GM18505 (cell line): ENCODE results near the gene METRN.
"Not testable (repeated sequence)": the region's sequence is repeated elsewhere in the genome, so short reads cannot be mapped to it uniquely, and the experiment has no call there.

Source experiments
- ATAC-seq: cut with Tn5 transposase; IDR thresholded peaks from one replicate; pipeline ENCODE4 v1.9.1; 2021; ENCODE audit not compliant: unreplicated experiment
- POLR2A ChIP-seq: IDR thresholded peaks from 4 replicates; pipeline ENCODE4 v1.6.1; 2011; ENCODE audit warnings: borderline replicate concordance; ENCODE audit not compliant: insufficient read depth, insufficient read length; ENCODE audit errors: extremely low read depth

Gene METRN

DNA sequence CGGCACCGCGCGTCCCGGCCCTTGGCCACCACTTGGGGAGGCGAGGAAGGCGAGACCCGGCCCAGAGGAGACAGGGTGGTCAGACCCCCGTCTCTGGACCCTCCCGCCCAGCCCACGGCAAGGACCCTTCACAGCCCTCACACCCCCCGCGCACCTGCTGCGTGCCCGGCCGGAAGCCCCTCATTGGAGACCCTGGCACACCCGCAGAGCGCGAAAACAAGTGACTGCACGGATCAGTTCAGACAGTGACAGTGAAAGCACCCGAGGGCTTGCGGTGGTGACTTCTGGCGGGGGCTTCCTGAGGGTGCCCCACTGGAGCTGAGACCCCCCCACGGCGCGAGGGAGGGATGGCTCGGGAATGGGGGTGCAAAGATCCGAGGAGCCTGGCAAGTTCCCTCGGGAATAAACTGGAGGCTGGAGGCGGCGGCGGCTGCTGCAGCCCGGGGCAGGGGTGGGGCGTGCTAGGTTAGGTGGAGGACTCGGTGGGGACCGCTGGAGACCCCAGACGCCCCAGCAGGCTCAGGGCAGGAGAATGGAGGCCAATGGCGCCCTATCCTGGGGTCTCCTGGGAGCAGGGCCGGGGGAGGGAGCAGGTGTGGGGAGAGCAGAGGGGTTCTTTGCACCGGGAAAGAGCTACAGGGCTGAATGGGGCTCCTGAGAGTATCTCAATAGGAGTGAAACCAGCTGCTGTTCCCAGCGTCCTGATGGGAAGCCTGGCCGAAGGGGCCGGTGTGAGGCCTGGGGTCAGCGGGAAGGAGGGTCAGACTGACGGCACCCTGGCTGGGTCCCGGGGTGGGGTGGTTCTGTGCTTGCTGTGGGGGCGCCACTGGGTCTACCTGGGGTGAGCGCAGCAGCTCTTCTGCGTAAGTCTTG, 8.5 kb upstream of the METRN start:
- no peak for TF ChIP-seq POLR2A

DNA sequence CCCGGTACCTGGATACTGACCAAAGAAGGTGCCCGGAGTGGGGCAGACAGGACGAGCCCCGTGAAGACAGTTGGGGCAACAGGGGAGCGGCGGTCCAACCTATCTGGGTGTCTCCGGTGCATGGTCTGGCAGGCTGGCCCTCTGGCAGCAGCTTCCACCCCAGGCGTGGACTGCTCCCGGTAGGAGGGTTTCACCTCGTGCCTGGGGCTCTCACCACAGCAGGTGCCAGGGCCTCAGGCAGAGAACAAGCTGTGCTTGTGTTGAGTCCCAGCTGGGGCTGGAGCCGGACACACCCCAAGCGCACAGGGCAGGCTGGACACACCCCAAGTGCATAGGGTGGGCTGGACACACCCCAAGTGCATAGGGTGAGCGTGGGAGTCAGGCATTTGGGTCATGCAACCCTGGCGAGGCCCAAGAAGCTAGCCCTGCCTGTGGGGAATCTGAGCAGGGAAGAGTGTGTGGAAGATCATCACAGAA, 7.8 kb upstream of the METRN start:
- ATAC-seq: no peak
- no peak for TF ChIP-seq POLR2A

More for the DNA sequence above, 8.5 kb upstream of the METRN start:
- ATAC-seq: no peak

GRCh38 chr16:708019-708418, 6.9 kb upstream of the METRN start:
- no peak for ATAC-seq
- no peak for TF ChIP-seq POLR2A

GRCh38 chr16:708959-709358, 6.0 kb upstream of the METRN start:
- ATAC-seq: no peak
- TF ChIP-seq POLR2A: no peak

DNA sequence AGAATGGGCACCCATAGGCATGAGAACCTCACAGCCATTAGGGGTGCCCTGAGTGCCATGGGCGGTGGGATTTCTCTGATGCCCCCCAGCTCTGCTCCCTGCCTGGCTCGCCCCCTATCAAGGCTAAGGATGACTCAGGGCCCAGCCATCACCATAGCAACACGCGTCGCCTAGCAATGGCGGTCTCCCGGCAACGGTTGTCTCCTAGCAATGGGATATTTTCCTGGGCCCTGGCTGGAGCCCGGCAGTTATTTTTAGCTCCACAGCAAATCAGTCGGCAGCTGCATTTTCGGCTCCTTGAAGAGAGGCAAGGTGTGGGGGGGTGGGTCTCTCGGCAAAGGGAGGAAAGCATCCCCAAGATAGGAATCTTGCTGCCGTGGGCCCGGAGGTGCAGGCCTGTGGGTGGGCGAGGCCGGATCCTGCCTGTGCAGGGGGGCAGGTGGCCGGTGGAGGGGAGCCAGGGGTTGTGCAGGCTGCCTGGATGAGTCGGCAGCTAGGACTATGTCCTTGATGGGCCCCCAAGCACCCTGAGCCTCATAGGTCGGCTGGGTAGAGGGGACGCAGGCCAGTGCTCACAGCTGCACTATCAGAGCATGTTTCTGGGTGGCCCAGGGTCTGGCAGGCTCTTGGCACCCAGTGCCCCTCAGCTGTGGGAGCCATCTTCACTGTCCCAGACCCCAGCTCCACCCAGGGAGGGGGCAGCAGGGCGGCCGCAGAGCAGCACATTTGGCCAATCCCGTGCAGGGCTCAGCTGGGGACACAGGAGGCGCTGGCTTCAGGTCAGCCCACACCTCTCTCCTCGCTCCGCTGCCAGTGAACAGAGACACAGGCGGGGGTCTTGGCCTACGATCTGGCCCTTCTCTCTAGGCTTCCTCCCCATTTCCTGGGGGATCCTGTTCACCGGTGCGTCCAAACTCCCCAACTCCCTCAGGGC, 5.1 kb upstream of the METRN start:
- no peak for ATAC-seq

GRCh38 chr16:710500-711075, 4.3 kb upstream of the METRN start:
- no peak for ATAC-seq

More for the DNA sequence above, 5.1 kb upstream of the METRN start:
- TF ChIP-seq POLR2A: no peak

DNA sequence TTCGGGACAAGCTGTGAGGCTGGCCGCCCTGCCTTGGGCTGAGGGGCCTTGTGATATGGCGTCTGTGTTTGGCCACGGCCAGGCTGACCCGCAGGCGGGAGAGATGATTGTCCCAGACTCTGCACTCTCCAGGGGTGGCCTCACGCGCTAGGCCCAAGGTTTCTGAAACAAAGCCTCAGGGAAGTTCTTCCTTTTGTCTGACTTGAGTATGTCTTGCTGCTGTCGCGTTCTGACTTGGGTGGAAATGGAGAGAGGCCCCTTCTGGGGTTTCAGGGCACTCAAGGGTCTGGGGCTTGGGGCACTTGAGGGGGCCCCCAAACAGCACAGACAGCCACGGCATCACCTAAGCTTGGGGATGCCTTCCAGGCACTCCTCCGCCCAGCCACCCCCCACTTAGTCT, 3.8 kb upstream of the METRN start:
- no peak for TF ChIP-seq POLR2A
- ATAC-seq: no peak

More at GRCh38 chr16:710500-711075, 4.3 kb upstream of the METRN start:
- no peak for TF ChIP-seq POLR2A

GRCh38 chr16:711548-712320, 3.2 kb upstream of the METRN start:
- no peak for TF ChIP-seq POLR2A
- ATAC-seq: no peak

GRCh38 chr16:712740-713250, 2.1 kb upstream of the METRN start:
- not testable (repeated sequence) for ATAC-seq

DNA sequence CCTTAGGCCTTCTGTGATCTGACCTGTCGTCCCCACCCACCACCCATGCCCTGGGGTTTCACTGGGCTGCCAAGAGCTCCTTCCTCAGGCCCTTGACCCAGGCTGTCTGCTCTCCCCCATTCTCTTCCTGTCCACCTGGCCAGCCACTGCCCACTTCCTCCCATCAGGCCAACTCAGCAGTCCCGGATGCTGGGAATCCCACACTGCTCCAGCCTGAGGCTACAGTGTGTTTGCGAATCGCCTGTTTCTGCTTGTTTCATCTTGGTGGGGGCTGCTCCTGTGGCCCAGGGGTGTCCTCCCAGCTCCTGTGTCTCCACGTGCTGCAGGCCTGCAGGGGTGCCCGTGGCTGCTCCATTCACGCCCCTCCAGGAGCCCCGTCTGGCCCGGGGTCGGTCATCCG, 839 bp upstream of the METRN start:
- ATAC-seq: no peak
- TF ChIP-seq POLR2A: no peak

- ATAC-seq: peak; percentile 16
- no peak for TF ChIP-seq POLR2A
These were observed 720 bp downstream of the METRN start for GRCh38 chr16:715477-716199.

DNA sequence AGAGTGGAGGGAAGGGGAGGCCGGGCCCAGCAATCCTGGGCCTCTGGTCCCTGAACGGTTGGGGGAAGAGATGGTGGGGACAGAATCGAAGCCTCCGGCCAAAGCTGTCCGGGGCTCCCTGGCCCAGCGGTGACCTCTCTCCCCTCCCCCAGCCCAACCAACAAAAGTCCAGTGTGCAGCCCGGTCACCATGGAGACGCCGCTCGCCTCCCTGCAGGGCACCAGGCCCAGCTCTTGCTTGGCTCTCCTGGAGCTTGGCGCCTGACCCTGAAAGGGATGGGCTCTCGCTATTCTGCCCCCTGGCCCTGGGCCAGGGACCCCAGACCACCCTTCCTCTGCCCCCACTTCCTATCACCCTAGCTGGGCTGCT, 1.3 kb downstream of the METRN start:
- ATAC-seq: no peak
- TF ChIP-seq POLR2A: no peak
